ENCODE data around the gene RTN4R.
A peak's percentile ranks its signal among the peaks of the same experiment; 100 is the strongest.

Gene RTN4R

GRCh38 chr22:20239676-20240446 lies 28.3 kb downstream of the RTN4R start:
- Histone ChIP-seq H3K18ac (ENCODE audit: low read length) (peak overlapping the region; percentile 100), H3K4me3 (ENCODE audit: low read length in 2 of 2) (no peak overlapping the region), H3K79me1 (ENCODE audit: low read depth, low read length) (peaks cover 20% of the 10 kb centered on the region), H2BK12ac (ENCODE audit: low read length) (peak overlapping the region; percentile 99), H2BK120ac (ENCODE audit: low read depth, low read length) (peak overlapping the region; percentile 79), H3K14ac (ENCODE audit: low read length) (peak overlapping the region; percentile 56), H3K27me3 (ENCODE audit: control insufficient read depth in 3 of 3, insufficient read depth in 3 of 3, low read depth in 1 of 3, low read length in 3 of 3) (peaks cover 0 to 12% (median 0%) of the 10 kb centered on the region in 3 experiments), H3K4me1 (ENCODE audit: control insufficient read depth in 2 of 2, insufficient read depth in 1 of 2, low read depth in 1 of 2, low read length in 2 of 2) (peaks cover 39 to 43% of the 10 kb centered on the region in 2 donors), H2AFZ (ENCODE audit: low read length) (peak overlapping the region; percentile 84), H2BK5ac (ENCODE audit: low read length) (peak overlapping the region; percentile 94), H4K91ac (ENCODE audit: low read depth, low read length, poor library complexity) (no peak overlapping the region), H4K8ac (ENCODE audit: low read depth, low read length) (peak overlapping the region; percentile 43), H3K36me3 (replicated peaks in 1 of 2; ENCODE audit: control insufficient read depth in 2 of 2, insufficient read depth in 2 of 2, low read length in 2 of 2) (peaks cover 15 to 16% of the 10 kb centered on the region in 2 donors), H2BK15ac (ENCODE audit: low read length) (peak overlapping the region; percentile 98), H3K23ac (ENCODE audit: low read depth, low read length, poor library complexity) (peak overlapping the region; percentile 93), H3K4ac (ENCODE audit: low read length) (peak overlapping the region; percentile 99), H3K4me2 (ENCODE audit: insufficient read depth, low read length, poor library complexity, severe bottlenecking) (no peak overlapping the region), H3K27ac (replicated peaks; ENCODE audit: low read length) (peak overlapping the region; percentile 69), H2AK5ac (ENCODE audit: low read depth, low read length) (peak overlapping the region; percentile 100), H3K9ac (ENCODE audit: low read depth, low read length, poor library complexity) (peak overlapping the region; percentile 83), H3K9me3 (replicated peaks in 1 of 2; ENCODE audit: control insufficient read depth in 2 of 2, insufficient read depth in 1 of 2, low read depth in 1 of 2, low read length in 2 of 2) (no peaks in the 10 kb centered on the region)
- WGBS, 2 donors (ENCODE audit: extremely low coverage in 2 of 2, insufficient read length in 2 of 2, insufficient replicate concordance in 1 of 2), result no CpG with 5 or more reads among the region's 9 CpGs
- no peak for DNase-seq (ENCODE audit: low spot score)

DNA sequence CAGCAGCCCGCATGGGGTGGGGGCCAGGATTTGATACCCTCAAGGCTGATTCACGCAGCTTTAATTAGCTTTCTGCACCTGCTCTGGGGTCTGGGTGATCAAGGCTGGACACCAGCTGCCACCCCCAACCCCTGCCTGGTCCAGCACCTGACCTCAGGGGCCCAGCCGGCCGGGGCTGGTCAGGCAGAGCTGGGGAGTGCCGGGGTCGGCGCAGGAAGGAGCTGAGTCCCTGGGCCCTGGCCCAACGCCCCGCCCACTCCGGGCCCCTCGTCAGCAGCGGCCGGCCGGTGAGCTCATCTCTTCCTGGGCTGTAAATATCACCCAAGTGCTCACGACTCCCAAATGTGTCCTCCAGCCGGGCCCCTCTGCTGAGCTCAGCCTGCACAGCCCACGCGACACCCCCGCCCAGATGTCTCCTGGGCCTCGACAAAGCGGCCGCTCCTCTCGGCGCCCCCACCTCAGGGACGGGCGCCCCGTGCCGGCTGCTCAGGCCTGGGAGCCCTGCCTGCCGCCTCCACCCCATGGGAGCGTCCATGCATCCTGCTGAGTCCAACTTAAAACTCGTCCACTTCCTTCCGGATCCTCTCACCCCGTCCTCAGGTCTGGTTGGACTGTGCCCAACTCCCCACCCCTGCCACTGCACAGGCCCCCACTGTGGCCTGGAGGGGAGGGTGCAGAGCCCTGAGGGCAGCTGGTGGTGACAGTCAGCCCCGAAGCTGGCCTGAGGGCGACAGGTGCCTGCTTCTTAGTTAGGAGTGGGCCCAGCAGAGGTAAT lies 29.0 kb downstream of the RTN4R start:
- Histone ChIP-seq H3K27me3 (ENCODE audit: control insufficient read depth in 3 of 3, insufficient read depth in 3 of 3, low read depth in 1 of 3, low read length in 3 of 3) (peaks cover 0 to 12% (median 0%) of the 10 kb centered on the region in 3 experiments), H4K8ac (ENCODE audit: low read depth, low read length) (no peak overlapping the region), H3K4me2 (ENCODE audit: insufficient read depth, low read length, poor library complexity, severe bottlenecking) (no peak overlapping the region), H3K4ac (ENCODE audit: low read length) (no peak overlapping the region), H3K9me3 (replicated peaks in 1 of 2; ENCODE audit: control insufficient read depth in 2 of 2, insufficient read depth in 1 of 2, low read depth in 1 of 2, low read length in 2 of 2) (no peaks in the 10 kb centered on the region), H2BK5ac (ENCODE audit: low read length) (peak overlapping the region; percentile 94), H2BK120ac (ENCODE audit: low read depth, low read length) (peak overlapping the region; percentile 79), H3K9ac (ENCODE audit: low read depth, low read length, poor library complexity) (no peak overlapping the region), H3K18ac (ENCODE audit: low read length) (peak overlapping the region; percentile 50), H3K79me1 (ENCODE audit: low read depth, low read length) (peaks cover 14% of the 10 kb centered on the region), H3K36me3 (replicated peaks in 1 of 2; ENCODE audit: control insufficient read depth in 2 of 2, insufficient read depth in 2 of 2, low read length in 2 of 2) (peaks cover 15 to 16% of the 10 kb centered on the region in 2 donors), H3K4me1 (ENCODE audit: control insufficient read depth in 2 of 2, insufficient read depth in 1 of 2, low read depth in 1 of 2, low read length in 2 of 2) (peaks cover 31 to 35% of the 10 kb centered on the region in 2 donors), H3K4me3 (ENCODE audit: low read length in 2 of 2) (no peak overlapping the region), H2AK5ac (ENCODE audit: low read depth, low read length) (peak overlapping the region; percentile 100), H2BK12ac (ENCODE audit: low read length) (peak overlapping the region; percentile 93), H2AFZ (ENCODE audit: low read length) (no peak overlapping the region), H3K27ac (replicated peaks; ENCODE audit: low read length) (no peak overlapping the region), H4K91ac (ENCODE audit: low read depth, low read length, poor library complexity) (no peak overlapping the region), H2BK15ac (ENCODE audit: low read length) (peak overlapping the region; percentile 98), H3K14ac (ENCODE audit: low read length) (no peak overlapping the region), H3K23ac (ENCODE audit: low read depth, low read length, poor library complexity) (peak overlapping the region; percentile 90)
- DNase-seq (ENCODE audit: low spot score), result no peak
- WGBS, 2 donors (ENCODE audit: extremely low coverage in 2 of 2, insufficient read length in 2 of 2, insufficient replicate concordance in 1 of 2), result no CpG with 5 or more reads among the region's 35 CpGs

DNA sequence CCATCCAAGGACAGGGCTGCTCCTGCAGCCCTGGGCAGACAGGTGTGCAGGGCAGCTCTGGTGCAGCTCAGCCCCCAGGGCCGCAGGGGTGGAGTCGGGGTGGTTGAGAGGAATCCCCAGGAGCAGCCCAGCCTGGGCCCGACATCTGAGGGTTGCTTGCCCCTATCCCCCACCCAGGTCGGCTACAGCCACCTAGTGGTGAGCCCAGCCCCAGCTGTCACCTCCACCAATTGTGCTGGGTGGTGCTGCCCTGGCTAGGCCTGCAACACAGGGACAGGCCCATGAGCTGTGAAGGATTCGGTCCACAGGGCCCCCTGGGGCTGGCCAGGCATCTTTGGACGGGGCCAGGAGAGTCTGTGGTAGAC lies 29.6 kb downstream of the RTN4R start:
- no peak overlapping the region for H2AFZ ChIP-seq (ENCODE audit: low read length)

More for the DNA sequence above, 29.6 kb downstream of the RTN4R start:
- Histone ChIP-seq H3K4me3 (ENCODE audit: low read length in 2 of 2) (no peak overlapping the region), H2AK5ac (ENCODE audit: low read depth, low read length) (peak overlapping the region; percentile 100), H3K14ac (ENCODE audit: low read length) (no peak overlapping the region), H3K9me3 (replicated peaks in 1 of 2; ENCODE audit: control insufficient read depth in 2 of 2, insufficient read depth in 1 of 2, low read depth in 1 of 2, low read length in 2 of 2) (no peaks in the 10 kb centered on the region), H2BK15ac (ENCODE audit: low read length) (peak overlapping the region; percentile 98), H3K18ac (ENCODE audit: low read length) (peak overlapping the region; percentile 50), H3K79me1 (ENCODE audit: low read depth, low read length) (peaks cover 14% of the 10 kb centered on the region), H3K9ac (ENCODE audit: low read depth, low read length, poor library complexity) (no peak overlapping the region), H3K4me2 (ENCODE audit: insufficient read depth, low read length, poor library complexity, severe bottlenecking) (no peak overlapping the region), H3K4me1 (ENCODE audit: control insufficient read depth in 2 of 2, insufficient read depth in 1 of 2, low read depth in 1 of 2, low read length in 2 of 2) (peaks cover 26 to 29% of the 10 kb centered on the region in 2 donors), H2BK5ac (ENCODE audit: low read length) (peak overlapping the region; percentile 94), H3K36me3 (replicated peaks in 1 of 2; ENCODE audit: control insufficient read depth in 2 of 2, insufficient read depth in 2 of 2, low read length in 2 of 2) (peaks cover 15 to 16% of the 10 kb centered on the region in 2 donors), H4K91ac (ENCODE audit: low read depth, low read length, poor library complexity) (no peak overlapping the region), H3K27ac (replicated peaks; ENCODE audit: low read length) (no peak overlapping the region), H2BK12ac (ENCODE audit: low read length) (peak overlapping the region; percentile 93), H4K8ac (ENCODE audit: low read depth, low read length) (no peak overlapping the region), H2BK120ac (ENCODE audit: low read depth, low read length) (no peak overlapping the region), H3K23ac (ENCODE audit: low read depth, low read length, poor library complexity) (peak overlapping the region; percentile 90), H3K27me3 (ENCODE audit: control insufficient read depth in 3 of 3, insufficient read depth in 3 of 3, low read depth in 1 of 3, low read length in 3 of 3) (peaks cover 0 to 17% (median 0%) of the 10 kb centered on the region in 3 experiments), H3K4ac (ENCODE audit: low read length) (no peak overlapping the region)
- peak; percentile 38 for DNase-seq (ENCODE audit: low spot score)
- no CpG with 5 or more reads among the region's 6 CpGs for WGBS, 2 donors (ENCODE audit: extremely low coverage in 2 of 2, insufficient read length in 2 of 2, insufficient replicate concordance in 1 of 2)
